GM19455 (cell line): ENCODE measurements around the gene SCMH1.

Experiments used
- ATAC-seq: cut with Tn5 transposase; IDR thresholded peaks from one replicate; pipeline ENCODE4 v1.9.1; 2021; ENCODE audit not compliant: unreplicated experiment

SCMH1 gene

GRCh38 chr1:40980068-40980452 is 262.0 kb downstream of the SCMH1 start:
- ATAC-seq = peak; percentile 23

GRCh38 chr1:40979241-40980067 is 262.7 kb downstream of the SCMH1 start, which contains the start of gene CTPS1:
CTPS1 (plus strand) TSS chr1:40979696; CDS start chr1:40983291, 3,595 bp downstream.
- peak; percentile 88 for ATAC-seq

GRCh38 chr1:40978886-40979240 is 263.2 kb downstream of the SCMH1 start:
- no peak for ATAC-seq

- no peak for ATAC-seq
These were observed 264.4 kb downstream of the SCMH1 start for GRCh38 chr1:40977716-40978115.
